ENCODE data around the gene TLE6.

DNA sequence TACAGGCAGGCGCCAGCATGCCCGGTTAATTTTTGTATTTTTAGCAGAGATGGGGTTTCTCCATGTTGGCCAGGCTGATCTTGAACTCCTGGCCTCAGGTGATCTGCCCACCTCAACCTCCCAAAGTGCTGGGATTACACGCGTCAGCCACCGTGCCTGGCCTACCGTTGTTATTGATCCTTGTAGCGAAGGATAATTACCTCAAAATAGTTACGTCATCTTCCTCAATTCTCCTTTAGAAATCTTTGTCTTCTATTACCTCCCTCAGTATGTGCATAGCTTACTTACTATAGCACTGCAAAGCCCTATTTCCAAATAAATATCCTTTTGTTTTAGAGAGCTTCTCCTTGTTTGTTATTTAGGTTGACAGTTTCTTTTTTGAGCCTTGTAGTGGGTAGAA lies 9.4 kb upstream of the TLE6 start:
- TF ChIP-seq, protein P1, sequence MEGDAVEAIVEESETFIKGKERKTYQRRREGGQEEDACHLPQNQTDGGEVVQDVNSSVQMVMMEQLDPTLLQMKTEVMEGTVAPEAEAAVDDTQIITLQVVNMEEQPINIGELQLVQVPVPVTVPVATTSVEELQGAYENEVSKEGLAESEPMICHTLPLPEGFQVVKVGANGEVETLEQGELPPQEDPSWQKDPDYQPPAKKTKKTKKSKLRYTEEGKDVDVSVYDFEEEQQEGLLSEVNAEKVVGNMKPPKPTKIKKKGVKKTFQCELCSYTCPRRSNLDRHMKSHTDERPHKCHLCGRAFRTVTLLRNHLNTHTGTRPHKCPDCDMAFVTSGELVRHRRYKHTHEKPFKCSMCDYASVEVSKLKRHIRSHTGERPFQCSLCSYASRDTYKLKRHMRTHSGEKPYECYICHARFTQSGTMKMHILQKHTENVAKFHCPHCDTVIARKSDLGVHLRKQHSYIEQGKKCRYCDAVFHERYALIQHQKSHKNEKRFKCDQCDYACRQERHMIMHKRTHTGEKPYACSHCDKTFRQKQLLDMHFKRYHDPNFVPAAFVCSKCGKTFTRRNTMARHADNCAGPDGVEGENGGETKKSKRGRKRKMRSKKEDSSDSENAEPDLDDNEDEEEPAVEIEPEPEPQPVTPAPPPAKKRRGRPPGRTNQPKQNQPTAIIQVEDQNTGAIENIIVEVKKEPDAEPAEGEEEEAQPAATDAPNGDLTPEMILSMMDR (IDR thresholded peaks at IDR 0.05): no peak
- TF ChIP-seq POLR2A (IDR thresholded peaks at IDR 0.05) (no peak), POLR2AphosphoS5 (IDR thresholded peaks at IDR 0.05; ENCODE audit: insufficient read depth in 1 of 2, low read depth in 1 of 2) (no peak)

Measured in vagina (tissue), 2 donors.